ENCODE measurements around the gene UROC1. TPM values are rescaled to one million over a fixed set of nuclear protein-coding genes. Genes with fewer than 3 reads are reported as not detected.
A peak's percentile ranks its signal among the peaks of the same experiment; 100 is the strongest.

Gene UROC1
- total RNA-seq, 2 donors from 2014 or later: not detected

- TF ChIP-seq, protein P1, sequence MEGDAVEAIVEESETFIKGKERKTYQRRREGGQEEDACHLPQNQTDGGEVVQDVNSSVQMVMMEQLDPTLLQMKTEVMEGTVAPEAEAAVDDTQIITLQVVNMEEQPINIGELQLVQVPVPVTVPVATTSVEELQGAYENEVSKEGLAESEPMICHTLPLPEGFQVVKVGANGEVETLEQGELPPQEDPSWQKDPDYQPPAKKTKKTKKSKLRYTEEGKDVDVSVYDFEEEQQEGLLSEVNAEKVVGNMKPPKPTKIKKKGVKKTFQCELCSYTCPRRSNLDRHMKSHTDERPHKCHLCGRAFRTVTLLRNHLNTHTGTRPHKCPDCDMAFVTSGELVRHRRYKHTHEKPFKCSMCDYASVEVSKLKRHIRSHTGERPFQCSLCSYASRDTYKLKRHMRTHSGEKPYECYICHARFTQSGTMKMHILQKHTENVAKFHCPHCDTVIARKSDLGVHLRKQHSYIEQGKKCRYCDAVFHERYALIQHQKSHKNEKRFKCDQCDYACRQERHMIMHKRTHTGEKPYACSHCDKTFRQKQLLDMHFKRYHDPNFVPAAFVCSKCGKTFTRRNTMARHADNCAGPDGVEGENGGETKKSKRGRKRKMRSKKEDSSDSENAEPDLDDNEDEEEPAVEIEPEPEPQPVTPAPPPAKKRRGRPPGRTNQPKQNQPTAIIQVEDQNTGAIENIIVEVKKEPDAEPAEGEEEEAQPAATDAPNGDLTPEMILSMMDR (IDR thresholded peaks at IDR 0.05): no peak
- H3K4me1 ChIP-seq: peaks cover 0 to 8% of the 10 kb centered on the region in 2 donors
- no peak for DNase-seq (ENCODE audit: low spot score)
- H3K27me3 ChIP-seq: no peaks in the 10 kb centered on the region
- no peak overlapping the region for H3K27ac ChIP-seq
- H3K4me3 ChIP-seq: no peak overlapping the region
- H3K9me3 ChIP-seq: no peaks in the 10 kb centered on the region
- no peaks in the 10 kb centered on the region for H3K36me3 ChIP-seq
These were observed 37.4 kb downstream of the UROC1 start for GRCh38 chr3:126480206-126480605.

DNA sequence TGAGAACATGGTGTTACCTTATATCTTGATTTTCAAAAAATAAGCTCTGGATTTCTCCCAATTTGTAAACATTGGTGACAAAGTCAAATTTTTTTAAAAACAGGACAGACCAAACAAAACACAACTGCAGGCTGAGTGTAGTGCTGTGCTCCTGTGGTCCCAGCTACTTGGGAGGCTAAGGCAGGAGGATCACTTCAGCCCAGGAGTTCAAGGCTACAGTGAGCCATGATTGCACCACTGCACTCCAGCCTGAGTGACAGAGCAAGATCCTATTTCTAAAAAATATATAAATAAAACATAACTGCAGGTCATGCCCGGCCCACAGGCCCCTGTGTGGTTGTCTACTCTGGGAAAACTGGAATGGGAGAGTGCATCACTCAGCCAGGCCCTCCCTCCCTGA, 37.9 kb downstream of the UROC1 start:
- Histone ChIP-seq H3K36me3 (no peaks in the 10 kb centered on the region), H3K4me3 (no peak overlapping the region), H3K4me1 (peaks cover 0 to 11% of the 10 kb centered on the region in 2 donors), H3K27ac (no peak overlapping the region), H3K9me3 (no peaks in the 10 kb centered on the region), H3K27me3 (no peaks in the 10 kb centered on the region)
- DNase-seq (ENCODE audit: low spot score): no peak
- TF ChIP-seq, protein P1 (IDR thresholded peaks at IDR 0.05): no peak

DNA sequence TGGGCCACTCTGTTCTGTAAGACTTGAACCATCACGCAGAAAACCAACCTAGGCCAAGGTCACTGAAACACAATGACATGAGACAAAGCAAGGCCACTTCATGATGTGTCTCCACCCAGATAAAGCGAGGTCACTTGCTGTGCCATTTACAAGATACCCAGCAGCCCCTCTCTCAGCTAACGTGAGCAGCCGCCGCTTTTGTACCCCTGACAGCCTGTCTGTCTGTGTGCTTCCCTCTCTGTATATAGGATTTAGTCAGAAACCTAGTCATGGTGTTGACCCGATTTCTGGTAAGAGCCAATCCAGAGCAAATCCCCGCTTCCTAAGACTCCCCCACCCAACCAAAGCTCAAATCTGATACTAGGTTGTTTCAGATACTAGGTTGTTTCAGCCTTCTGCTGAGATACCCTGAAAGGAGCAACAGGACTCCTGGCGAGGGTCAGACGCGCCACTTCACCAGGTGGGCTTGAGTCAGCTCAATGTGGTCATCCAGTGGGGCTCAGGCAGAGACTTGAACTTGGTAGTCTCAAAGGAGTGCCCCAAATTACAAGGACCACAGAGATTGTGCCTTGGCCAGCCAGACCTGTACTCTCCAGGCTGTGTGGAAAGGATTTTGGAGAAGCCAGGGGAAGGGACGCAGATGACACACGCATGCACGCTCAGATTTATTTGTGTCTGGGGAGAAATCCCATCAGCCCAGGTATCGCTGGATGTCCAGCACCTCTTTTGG, 38.8 kb downstream of the UROC1 start:
- DNase-seq (ENCODE audit: low spot score): no peak
- Histone ChIP-seq H3K27ac (no peak overlapping the region), H3K36me3 (no peaks in the 10 kb centered on the region), H3K4me1 (peaks cover 0 to 20% of the 10 kb centered on the region in 2 donors), H3K4me3 (no peak overlapping the region), H3K27me3 (no peaks in the 10 kb centered on the region), H3K9me3 (no peaks in the 10 kb centered on the region)
- TF ChIP-seq, protein P1 (IDR thresholded peaks at IDR 0.05): no peak

DNA sequence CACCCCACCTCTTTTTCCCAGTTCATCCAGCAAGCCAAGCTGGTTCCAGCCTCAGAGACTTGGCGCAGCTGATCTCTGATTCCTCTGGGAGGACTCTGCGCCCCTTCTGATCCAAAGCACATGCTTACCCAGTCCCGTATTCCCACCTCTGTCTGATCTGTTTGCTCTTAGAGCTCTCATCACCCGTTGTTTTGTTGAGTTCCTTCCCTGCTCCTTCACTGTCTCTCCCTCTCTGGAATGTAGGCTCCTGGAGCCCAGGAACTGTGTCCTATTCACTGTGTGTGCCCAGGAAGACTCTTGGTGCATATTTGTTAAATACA, 40.6 kb downstream of the UROC1 start:
- DNase-seq (ENCODE audit: low spot score): no peak
- no peak overlapping the region for H3K27ac ChIP-seq
- H3K36me3 ChIP-seq: peaks cover 1% of the 10 kb centered on the region
- TF ChIP-seq, protein P1 (IDR thresholded peaks at IDR 0.05): no peak
- H3K4me1 ChIP-seq: peaks cover 0 to 37% of the 10 kb centered on the region in 2 donors
- no peaks in the 10 kb centered on the region for H3K9me3 ChIP-seq
- no peaks in the 10 kb centered on the region for H3K27me3 ChIP-seq
- no peak overlapping the region for H3K4me3 ChIP-seq

- Histone ChIP-seq H3K9me3 (no peaks in the 10 kb centered on the region), H3K27ac (peak overlapping the region; percentile 86 to 90), H3K27me3 (no peaks in the 10 kb centered on the region), H3K4me3 (peak overlapping the region; percentile 54 to 68), H3K36me3 (peaks cover 7% of the 10 kb centered on the region), H3K4me1 (peaks cover 0 to 41% of the 10 kb centered on the region in 2 donors)
- peak; percentile 67 for DNase-seq (ENCODE audit: low spot score)
- TF ChIP-seq, protein P1 (IDR thresholded peaks at IDR 0.05): no peak
These were observed 41.2 kb downstream of the UROC1 start for GRCh38 chr3:126476166-126477060.

Measured in right atrium auricular region (tissue), 2 donors.